NCI-H526 (cell line): ENCODE data around the gene NUP93.
"Not testable (repeated sequence)": the region's sequence is repeated elsewhere in the genome, so short reads cannot be mapped to it uniquely, and the experiment has no call there.

Experiments
- DNase-seq, 2 experiments: peaks; one replicate each; lab custom pipeline; 2025; lab: John Stamatoyannopoulos, UW

NUP93 gene

GRCh38 chr16:56849690-56850680 lies 120.1 kb downstream of the NUP93 start:
- DNase-seq = no peak

DNA sequence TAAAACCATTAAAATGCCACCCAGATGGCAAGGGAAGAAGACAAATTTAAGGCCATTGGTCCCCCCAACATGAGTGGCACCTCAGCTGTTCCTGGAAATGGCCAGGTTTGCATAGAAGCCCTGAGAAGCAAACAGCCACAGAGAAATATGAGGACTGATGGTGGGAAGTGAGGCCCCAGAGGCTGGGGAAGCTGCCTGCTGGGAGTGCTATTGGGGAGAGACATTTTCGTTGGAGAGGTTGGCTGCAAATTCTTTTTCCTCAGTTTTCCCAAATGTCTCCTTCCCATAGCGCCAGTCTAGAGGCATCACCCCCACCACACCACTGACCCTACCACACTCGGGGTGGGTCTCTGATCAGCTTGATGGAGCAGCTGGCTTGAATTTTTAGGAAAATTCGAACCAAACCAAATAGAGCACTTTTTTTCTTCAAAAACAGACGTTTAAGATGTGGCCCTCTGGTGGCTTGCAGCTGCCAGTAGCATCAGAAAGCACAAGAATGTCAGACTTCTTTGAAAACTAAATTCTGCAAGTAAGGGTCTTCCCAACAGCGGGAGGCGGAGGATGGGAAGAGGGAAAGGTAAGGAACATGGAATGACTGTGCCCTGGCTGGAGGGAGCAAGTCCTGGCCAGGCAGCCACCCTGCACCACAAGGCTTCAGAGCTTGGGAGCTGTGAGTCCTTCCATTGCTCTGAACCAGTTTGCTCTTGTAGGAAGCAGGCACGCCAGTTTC lies 121.9 kb downstream of the NUP93 start:
- no peak for DNase-seq

GRCh38 chr16:56852401-56852730 lies 122.4 kb downstream of the NUP93 start:
- DNase-seq = no peak

- no peak for DNase-seq
Observed at GRCh38 chr16:56852968-56853367, 123.0 kb downstream of the NUP93 start.

GRCh38 chr16:56855201-56855600 lies 125.3 kb downstream of the NUP93 start:
- no peak for DNase-seq

GRCh38 chr16:56855946-56856345 lies 126.0 kb downstream of the NUP93 start:
- DNase-seq = no peak

DNA sequence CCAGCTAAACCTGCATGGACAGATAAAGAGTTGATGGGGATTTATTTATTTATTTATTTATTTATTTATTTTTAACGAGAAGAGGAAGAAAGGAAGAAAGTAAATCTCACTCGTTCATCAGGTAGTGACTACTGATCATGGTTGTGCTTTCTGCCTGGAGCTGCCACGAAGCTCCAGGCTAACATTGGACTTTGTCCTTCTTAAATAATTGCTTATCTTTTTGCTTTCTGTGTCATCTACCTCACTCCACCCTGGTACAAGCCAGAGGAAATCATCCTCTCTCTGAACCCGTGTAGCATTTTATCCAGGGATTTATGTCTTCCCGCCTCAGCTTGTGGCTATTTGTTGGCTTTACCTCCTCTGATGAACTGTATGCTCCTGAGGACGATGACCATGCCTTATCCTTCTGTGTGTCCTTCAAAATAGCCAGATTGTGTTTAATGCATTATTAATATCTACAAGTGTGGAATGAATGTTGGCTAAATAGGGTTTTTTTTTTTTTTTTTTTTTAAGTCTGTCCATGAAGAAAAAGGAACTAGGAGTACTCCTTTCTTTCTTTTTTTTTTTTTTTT lies 127.0 kb downstream of the NUP93 start:
- no peak for DNase-seq

DNA sequence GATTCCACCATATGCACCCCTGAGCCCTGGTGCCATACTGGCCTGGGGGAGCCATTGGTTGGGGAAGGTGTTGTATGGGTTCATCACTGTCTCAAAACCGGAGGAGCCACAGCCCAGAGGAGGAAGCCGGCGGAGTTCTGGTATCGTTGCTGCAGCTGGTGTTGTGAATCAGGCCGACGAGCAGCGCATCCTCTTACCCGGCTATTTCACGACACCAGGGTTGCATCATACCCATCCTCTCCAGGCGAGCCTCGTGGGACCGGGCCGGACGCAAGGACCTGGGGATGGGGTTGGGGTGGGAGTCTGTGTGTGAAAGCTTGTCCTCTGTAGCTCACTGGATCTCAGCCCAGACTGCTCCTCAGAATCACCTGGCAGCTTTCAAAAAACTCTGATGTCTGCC lies 128.4 kb downstream of the NUP93 start:
- DNase-seq = no peak

GRCh38 chr16:56859636-56860035 lies 129.7 kb downstream of the NUP93 start:
- no peak for DNase-seq

GRCh38 chr16:56860226-56861020 lies 130.5 kb downstream of the NUP93 start:
- DNase-seq = no peak

DNA sequence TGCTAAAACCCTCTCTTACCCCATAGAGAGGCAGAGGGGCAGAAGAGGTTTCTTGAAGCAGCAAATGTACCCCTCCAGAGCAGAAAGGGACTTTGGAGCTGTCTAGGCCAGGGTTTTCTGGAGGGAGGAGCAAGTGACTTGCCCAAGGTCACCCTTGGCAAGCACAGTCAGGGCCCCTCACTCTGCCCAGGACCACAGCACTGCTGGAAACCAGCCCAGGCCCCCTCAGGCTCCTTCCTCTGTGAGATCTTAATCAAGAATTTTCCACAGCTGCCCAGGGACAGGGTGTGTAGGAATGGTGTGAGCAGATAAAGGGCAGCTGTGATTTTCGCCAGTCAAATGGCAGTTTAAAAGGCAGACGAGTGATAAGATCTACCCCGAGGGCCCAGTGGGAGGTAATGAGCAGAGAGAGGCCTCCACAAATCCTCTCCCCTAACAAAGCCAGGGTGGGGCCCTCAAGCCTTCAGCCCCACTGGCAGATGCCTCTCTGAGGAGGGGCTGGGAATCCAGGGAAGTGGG lies 131.2 kb downstream of the NUP93 start:
- DNase-seq = no peak

- no peak for DNase-seq
Observed at GRCh38 chr16:56861756-56862155, 131.8 kb downstream of the NUP93 start.

GRCh38 chr16:56862776-56863175 lies 132.8 kb downstream of the NUP93 start:
- DNase-seq = no peak

DNA sequence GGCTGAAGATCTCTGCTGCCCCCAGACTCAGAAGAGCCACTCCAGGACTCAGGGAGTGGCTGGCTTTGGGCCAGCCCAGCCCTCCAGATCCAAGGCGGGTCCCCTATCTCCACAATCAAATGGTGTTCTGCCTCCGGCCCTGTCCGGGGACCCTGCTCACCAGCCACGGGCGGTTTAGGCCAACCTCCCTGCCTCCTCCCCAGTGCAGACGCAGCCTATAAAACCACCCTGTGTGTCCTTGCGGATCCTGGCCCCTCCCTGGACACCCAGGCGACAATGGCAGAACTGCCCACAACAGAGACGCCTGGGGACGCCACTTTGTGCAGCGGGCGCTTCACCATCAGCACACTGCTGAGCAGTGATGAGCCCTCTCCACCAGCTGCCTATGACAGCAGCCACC lies 135.0 kb downstream of the NUP93 start, which contains the start of gene SLC12A3:
Gene SLC12A3 (plus strand): TSS at position 248 of the 400 bp plus-strand sequence. CDS start 29 bp downstream, at position 277.
- DNase-seq = peak in 1 of 2 experiments; percentile 3

DNA sequence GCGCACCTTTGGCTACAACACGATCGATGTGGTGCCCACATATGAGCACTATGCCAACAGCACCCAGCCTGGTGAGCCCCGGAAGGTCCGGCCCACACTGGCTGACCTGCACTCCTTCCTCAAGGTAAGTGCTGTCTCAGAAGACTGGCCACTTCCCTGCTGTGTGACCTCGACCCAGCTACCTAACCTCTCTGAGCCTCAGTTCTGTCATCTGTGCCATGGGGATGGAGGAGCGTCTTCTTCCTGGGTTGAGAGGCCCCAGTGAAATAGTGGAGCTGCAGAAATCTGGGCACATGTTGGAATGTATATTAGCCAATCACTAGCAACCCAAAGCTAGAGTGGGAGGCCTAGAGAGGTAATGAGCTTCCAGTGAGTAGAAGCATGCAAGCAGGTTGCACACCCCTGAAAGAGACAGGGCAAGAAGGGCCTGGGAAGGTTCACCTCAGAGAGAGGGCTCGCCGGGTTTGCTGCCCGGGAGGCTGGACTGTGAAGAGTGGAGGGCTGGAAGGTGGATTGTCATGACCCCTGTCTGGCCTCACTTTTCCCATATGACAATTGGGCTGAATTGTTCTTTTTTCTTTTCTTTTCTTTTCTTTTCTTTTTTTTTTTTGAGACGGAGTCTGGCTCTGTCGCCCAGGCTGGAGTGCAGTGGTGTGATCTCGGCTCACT lies 135.6 kb downstream of the NUP93 start:
- DNase-seq = no peak

GRCh38 chr16:56866955-56867830 lies 137.3 kb downstream of the NUP93 start:
- peak; percentile 10 to 63 for DNase-seq

DNA sequence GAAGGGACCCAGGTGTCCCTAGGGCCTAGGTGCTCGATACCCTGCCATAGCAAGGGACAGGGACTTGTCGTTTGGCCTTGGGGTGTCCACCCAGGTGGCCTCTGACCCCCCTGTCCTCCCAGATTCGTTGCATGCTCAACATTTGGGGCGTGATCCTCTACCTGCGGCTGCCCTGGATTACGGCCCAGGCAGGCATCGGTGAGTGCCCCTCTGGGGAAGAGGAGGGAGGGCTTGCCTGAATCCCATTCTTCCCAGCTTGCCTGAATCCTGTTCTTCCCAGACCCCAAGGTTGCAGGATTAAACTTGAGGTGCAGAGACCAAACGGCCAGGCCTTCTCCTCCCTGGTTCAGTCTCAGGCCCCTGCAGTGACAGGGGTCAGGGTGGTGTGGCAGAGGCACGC lies 138.2 kb downstream of the NUP93 start:
- DNase-seq = no peak

GRCh38 chr16:56868766-56869165 lies 138.8 kb downstream of the NUP93 start:
- DNase-seq = not testable (repeated sequence)

GRCh38 chr16:56869513-56870275 lies 139.8 kb downstream of the NUP93 start:
- no peak for DNase-seq
